ENCODE results near the gene RASGRP3.
A peak's percentile ranks its signal among the peaks of the same experiment; 100 is the strongest.

Gene RASGRP3

DNA sequence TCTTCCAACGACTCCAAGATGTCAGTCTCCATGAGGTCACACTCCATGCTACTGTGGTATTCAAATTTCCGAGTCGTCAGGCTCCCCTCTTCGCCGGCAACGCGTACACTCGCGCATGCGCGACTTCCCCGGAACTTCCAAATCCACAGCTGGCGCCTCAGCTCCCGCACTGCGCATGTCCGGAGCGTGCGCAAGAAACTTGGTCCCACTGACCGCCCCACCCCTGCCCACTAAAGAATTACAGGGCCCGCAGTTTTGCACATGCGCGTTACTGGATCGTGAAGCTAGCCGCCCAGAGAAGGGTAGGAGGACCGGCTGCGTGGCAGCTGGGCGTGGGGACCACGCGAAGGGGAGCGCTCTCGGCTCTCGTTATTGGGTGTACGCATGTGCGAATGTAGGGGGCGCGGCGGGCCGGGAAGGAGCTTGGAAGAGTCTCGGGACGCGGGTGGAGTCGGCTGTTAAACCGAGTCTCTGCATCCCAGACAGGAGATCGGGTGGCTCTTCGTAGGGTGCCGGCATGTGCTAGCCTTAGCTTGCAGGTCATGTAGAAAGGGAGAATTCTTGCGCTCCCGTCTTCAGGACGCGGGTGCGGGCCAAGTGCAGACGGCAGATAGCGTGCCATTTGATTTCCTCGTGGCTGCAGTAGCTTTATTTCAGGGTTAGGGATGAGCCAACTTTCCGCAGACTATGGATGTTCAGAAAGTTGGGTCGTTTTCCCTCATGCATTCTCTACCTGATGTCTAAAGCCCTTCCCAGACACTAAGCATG is 122.9 kb downstream of the RASGRP3 start, which contains the start of gene FAM98A:
Gene FAM98A, minus strand, starts transcription at position 125 of the 768 bp plus-strand sequence. Its CDS starts 78 bp downstream, at position 47.
- ChIA-PET CTCF (interaction anchor here (0.6 kb wide), 1 partner anchor 69 kb away, joined by 3 read pairs; no protein-coding TSS in a partner anchor), POLR2A (ENCODE audit: low non-redundant PET) (interaction anchor here (0.6 kb wide), 1 partner anchor 1605 kb away, joined by 4 read pairs; no protein-coding TSS in a partner anchor)
- peak within 1 kb of the TSS; percentile 70 for H3K27ac ChIP-seq
- TF ChIP-seq, protein P1, sequence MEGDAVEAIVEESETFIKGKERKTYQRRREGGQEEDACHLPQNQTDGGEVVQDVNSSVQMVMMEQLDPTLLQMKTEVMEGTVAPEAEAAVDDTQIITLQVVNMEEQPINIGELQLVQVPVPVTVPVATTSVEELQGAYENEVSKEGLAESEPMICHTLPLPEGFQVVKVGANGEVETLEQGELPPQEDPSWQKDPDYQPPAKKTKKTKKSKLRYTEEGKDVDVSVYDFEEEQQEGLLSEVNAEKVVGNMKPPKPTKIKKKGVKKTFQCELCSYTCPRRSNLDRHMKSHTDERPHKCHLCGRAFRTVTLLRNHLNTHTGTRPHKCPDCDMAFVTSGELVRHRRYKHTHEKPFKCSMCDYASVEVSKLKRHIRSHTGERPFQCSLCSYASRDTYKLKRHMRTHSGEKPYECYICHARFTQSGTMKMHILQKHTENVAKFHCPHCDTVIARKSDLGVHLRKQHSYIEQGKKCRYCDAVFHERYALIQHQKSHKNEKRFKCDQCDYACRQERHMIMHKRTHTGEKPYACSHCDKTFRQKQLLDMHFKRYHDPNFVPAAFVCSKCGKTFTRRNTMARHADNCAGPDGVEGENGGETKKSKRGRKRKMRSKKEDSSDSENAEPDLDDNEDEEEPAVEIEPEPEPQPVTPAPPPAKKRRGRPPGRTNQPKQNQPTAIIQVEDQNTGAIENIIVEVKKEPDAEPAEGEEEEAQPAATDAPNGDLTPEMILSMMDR (conservative IDR thresholded peaks at IDR 0.05; ENCODE audit: low read depth) = no peak
- peak; percentile 97 for DNase-seq (ENCODE audit: low spot score)

- H3K27ac ChIP-seq = peak overlapping the region; percentile 70
- TF ChIP-seq, protein P1 (conservative IDR thresholded peaks at IDR 0.05; ENCODE audit: low read depth) = no peak
- ChIA-PET CTCF (interaction anchor here (0.6 kb wide), 1 partner anchor 68 kb away, joined by 3 read pairs; no protein-coding TSS in a partner anchor), POLR2A (ENCODE audit: low non-redundant PET) (interaction anchor here (0.6 kb wide), 1 partner anchor 1604 kb away, joined by 4 read pairs; no protein-coding TSS in a partner anchor)
- no peak for DNase-seq (ENCODE audit: low spot score)
Measured at GRCh38 chr2:33599943-33600192, 123.4 kb downstream of the RASGRP3 start.

GRCh38 chr2:33602201-33602830 is 125.9 kb downstream of the RASGRP3 start:
- TF ChIP-seq, protein P1 (conservative IDR thresholded peaks at IDR 0.05; ENCODE audit: low read depth) = no peak
- ChIA-PET CTCF (no interaction called here), POLR2A (ENCODE audit: low non-redundant PET) (no interaction called here)

DNA sequence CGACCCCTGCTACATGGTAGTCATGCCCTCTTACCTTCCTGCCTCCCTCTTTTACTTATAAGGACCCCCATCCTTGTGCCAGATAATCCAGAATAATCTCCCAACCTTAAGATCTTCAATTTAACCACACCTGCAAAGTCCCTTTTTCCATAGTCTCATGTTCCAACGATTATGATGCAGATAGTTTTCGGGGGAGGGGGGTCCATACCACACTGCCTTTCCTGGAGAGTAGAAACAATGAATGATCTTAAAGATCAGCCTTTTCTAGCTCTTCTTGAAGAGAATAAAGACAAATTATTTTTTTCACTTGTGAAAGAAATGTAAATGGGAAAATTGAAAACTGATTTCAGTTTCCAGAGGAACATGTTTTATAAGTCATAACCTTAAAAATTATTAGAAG is 127.0 kb downstream of the RASGRP3 start:
- ChIA-PET POLR2A (ENCODE audit: low non-redundant PET) (no interaction called here), CTCF (interaction anchor here (0.6 kb wide), 1 partner anchor 826 kb away, joined by 3 read pairs; no protein-coding TSS in a partner anchor)
- DNase-seq (ENCODE audit: low spot score) = no peak
- TF ChIP-seq, protein P1 (conservative IDR thresholded peaks at IDR 0.05; ENCODE audit: low read depth) = no peak
- no peak overlapping the region for H3K27ac ChIP-seq

More at GRCh38 chr2:33602201-33602830, 125.9 kb downstream of the RASGRP3 start:
- H3K27ac ChIP-seq = no peak overlapping the region
- DNase-seq (ENCODE audit: low spot score) = no peak

DNA sequence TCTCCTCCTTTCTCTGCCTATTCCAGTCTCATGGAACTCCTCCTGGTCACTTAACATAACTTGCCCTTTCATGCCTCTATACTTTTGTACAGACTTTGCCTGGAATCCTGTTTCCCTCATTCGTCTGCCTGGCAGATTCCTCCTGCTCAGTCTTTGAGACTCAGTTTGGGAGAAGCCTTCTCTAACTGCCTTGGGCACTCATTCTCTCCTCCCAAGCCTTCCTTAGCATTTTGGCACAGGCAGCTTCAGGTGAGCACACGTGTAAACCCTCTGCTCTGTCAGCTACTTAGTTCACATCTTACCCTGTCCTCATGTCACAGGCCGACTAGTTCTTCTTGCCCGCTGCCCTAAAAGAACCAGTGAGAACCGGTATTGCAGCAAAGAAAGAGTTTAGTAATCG is 128.6 kb downstream of the RASGRP3 start:
- no peak for DNase-seq (ENCODE audit: low spot score)
- TF ChIP-seq, protein P1 (conservative IDR thresholded peaks at IDR 0.05; ENCODE audit: low read depth) = no peak
- CTCF ChIA-PET = no interaction called here
- no peak overlapping the region for H3K27ac ChIP-seq
- POLR2A ChIA-PET (ENCODE audit: low non-redundant PET) = no interaction called here

DNA sequence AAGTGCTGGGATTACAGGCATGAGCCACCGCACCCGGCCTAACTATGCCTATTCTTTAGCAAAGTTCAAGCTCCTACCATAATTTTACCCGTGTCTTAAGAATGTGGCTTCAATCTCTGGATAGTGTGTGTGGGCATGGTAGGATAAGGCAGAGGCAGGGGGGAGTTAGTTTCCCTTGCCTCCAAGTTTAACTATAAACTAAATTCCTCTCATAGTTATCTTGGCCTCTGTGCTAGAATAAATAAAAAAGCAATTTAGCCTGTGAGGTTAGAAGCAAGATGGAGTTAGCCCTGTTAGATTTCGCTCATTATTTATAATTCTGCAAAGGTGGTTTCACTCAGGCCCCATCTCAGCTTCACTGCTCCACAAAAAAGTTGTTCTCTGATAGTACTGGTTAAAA is 129.7 kb downstream of the RASGRP3 start:
- no peak for DNase-seq (ENCODE audit: low spot score)
- POLR2A ChIA-PET (ENCODE audit: low non-redundant PET) = no interaction called here

More for the DNA sequence above, 129.7 kb downstream of the RASGRP3 start:
- H3K27ac ChIP-seq = no peak overlapping the region
- CTCF ChIA-PET = interaction anchor here (0.6 kb wide), 1 partner anchor 217 kb away, joined by 4 read pairs; no protein-coding TSS in a partner anchor
- TF ChIP-seq, protein P1 (conservative IDR thresholded peaks at IDR 0.05; ENCODE audit: low read depth) = no peak

Measured in RWPE1 (cell line).